SJCRH30 (cell line): ENCODE measurements around the gene SIK3. TPM values are rescaled to one million over a fixed set of nuclear protein-coding genes. Genes with fewer than 3 reads are reported as not detected.

Source experiments
- DNase-seq, 2 experiments: peaks; one replicate each; pipeline ENCODE4 v3.0.0-alpha.2; 2015 to 2020
- H3K27ac ChIP-seq: fragments of 250-450 bp; sonication (Bioruptor Pico); 2 replicates; pipeline ENCODE4 v1.5.1; 2020; ENCODE audit warnings: mild to moderate bottlenecking, moderate library complexity
- H3K27me3 ChIP-seq: fragments of 250-450 bp; sonication (Bioruptor Pico); 2 replicates; pipeline ENCODE4 v1.5.1; 2020; ENCODE audit warnings: mild to moderate bottlenecking, moderate library complexity
- H3K36me3 ChIP-seq: fragments of 250-450 bp; sonication (Bioruptor Pico); 2 replicates; pipeline ENCODE4 v1.5.1; 2020; ENCODE audit warnings: mild to moderate bottlenecking, moderate library complexity
- H3K4me1 ChIP-seq: fragments of 250-450 bp; sonication (Bioruptor Pico); 2 replicates; pipeline ENCODE4 v1.5.1; 2020; ENCODE audit warnings: mild to moderate bottlenecking, moderate library complexity
- H3K4me3 ChIP-seq: fragments of 250-450 bp; sonication (Bioruptor Pico); 2 replicates; pipeline ENCODE4 v1.5.1; 2020; ENCODE audit warnings: mild to moderate bottlenecking, moderate library complexity
- H3K9me3 ChIP-seq: fragments of 250-450 bp; sonication (Bioruptor Pico); replicated peaks from 2 replicates; pipeline ENCODE4 v1.5.1; 2020; ENCODE audit warnings: mild to moderate bottlenecking, moderate library complexity
- total RNA-seq: library from RNA; depleted of rRNA; stranded (reverse); fragments of >200 nt; shearing (Covaris generic); gene quantifications from 2 replicates; pipeline ENCODE4 v1.2.3, GENCODE V29; 2014

Gene SIK3
- total RNA-seq, 1 experiment from 2014 or later: 10.0 TPM

GRCh38 chr11:116861539-116861938, 236.7 kb downstream of the SIK3 start:
- H3K36me3 ChIP-seq: peaks cover 3% of the 10 kb centered on the region; the same call in 1 of the 2 replicates
- no peak overlapping the region for H3K4me3 ChIP-seq
- H3K27me3 ChIP-seq: no peaks in the 10 kb centered on the region
- H3K9me3 ChIP-seq: no peaks in the 10 kb centered on the region
- no peak for DNase-seq
- no peaks in the 10 kb centered on the region for H3K4me1 ChIP-seq
- no peak overlapping the region for H3K27ac ChIP-seq

GRCh38 chr11:116860303-116860702, 237.9 kb downstream of the SIK3 start:
- no peaks in the 10 kb centered on the region for H3K4me1 ChIP-seq

DNA sequence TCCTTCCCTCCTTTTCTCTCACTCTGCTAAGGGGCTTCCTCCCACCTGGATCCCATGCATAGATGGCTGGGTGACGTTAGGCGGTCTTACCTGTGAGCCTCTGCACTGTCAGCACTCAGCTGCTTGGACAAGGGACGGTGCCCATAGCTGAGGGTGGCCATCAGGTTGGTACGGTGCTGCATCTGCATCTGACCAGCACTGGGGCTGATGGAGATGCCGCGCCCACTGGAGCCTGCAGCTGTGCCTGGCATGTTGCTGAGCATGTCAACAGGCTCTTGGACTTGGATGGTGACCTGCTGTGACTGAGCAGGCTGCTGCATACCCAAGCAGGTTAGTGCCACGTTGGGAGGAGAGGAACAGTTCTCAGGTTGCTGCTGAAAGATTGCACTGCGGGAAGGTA, 239.1 kb downstream of the SIK3 start:
- Histone ChIP-seq H3K27ac (no peak overlapping the region), H3K4me3 (no peak overlapping the region), H3K4me1 (no peaks in the 10 kb centered on the region), H3K36me3 (peaks cover 3% of the 10 kb centered on the region; the same call in 1 of the 2 replicates), H3K9me3 (no peaks in the 10 kb centered on the region), H3K27me3 (no peaks in the 10 kb centered on the region)
- no peak for DNase-seq

More at GRCh38 chr11:116860303-116860702, 237.9 kb downstream of the SIK3 start:
- Histone ChIP-seq H3K27me3 (no peaks in the 10 kb centered on the region), H3K36me3 (peaks cover 3% of the 10 kb centered on the region; the same call in 1 of the 2 replicates), H3K9me3 (no peaks in the 10 kb centered on the region), H3K27ac (no peak overlapping the region), H3K4me3 (no peak overlapping the region)
- DNase-seq: no peak

- Histone ChIP-seq H3K9me3 (no peaks in the 10 kb centered on the region), H3K27ac (no peak overlapping the region), H3K27me3 (no peaks in the 10 kb centered on the region), H3K4me3 (no peak overlapping the region), H3K36me3 (peaks cover 3% of the 10 kb centered on the region; the same call in 1 of the 2 replicates), H3K4me1 (no peaks in the 10 kb centered on the region)
- DNase-seq: no peak
Measured at GRCh38 chr11:116857936-116858335, 240.3 kb downstream of the SIK3 start.

DNA sequence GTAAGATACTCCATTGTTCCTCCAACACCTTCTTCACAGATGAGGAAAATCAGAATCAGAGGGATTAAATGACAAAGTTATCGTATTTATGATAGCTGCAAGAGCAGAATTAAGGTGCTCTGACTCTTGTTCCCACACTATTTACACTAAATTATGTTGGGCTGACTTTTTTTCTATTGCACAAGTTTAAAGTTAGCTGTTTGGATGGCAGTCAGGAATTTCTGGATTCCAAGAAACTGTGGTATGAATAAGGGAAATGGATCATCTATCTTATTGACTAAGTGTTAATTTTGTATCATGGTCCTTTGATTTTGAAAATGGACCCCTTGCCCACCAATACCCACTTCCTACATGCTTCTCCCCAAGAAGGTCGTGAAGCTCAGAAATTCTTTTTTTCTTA, 240.9 kb downstream of the SIK3 start:
- Histone ChIP-seq H3K4me1 (no peaks in the 10 kb centered on the region), H3K9me3 (no peaks in the 10 kb centered on the region), H3K36me3 (peaks cover 3% of the 10 kb centered on the region; the same call in 1 of the 2 replicates), H3K27ac (no peak overlapping the region), H3K27me3 (no peaks in the 10 kb centered on the region), H3K4me3 (no peak overlapping the region)
- no peak for DNase-seq

DNA sequence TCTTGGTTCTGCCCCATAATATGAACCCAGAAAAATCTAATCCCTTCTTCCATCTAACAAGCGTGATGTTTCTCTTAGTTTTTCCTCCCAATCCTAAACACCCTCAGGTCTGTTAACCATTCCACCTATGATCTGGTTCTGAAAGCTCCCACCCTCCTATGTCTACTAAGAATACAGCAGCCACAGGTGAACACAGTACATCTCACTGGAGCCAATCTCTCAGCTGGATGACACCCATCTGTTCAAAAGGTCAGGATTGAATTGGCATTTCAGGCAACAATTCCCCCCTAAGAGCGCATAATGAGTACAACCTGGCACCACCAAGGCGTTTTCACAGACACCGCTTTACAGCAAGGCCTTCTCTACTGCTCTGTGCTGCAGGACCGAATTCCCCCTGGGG, 241.8 kb downstream of the SIK3 start:
- Histone ChIP-seq H3K27ac (no peak overlapping the region), H3K4me3 (no peak overlapping the region), H3K27me3 (no peaks in the 10 kb centered on the region), H3K4me1 (no peaks in the 10 kb centered on the region), H3K9me3 (no peaks in the 10 kb centered on the region), H3K36me3 (peaks cover 3% of the 10 kb centered on the region; the same call in 1 of the 2 replicates)
- no peak for DNase-seq

- Histone ChIP-seq H3K4me1 (no peaks in the 10 kb centered on the region), H3K27me3 (no peaks in the 10 kb centered on the region), H3K4me3 (no peak overlapping the region), H3K9me3 (no peaks in the 10 kb centered on the region), H3K36me3 (peaks cover 3% of the 10 kb centered on the region; the same call in 1 of the 2 replicates), H3K27ac (no peak overlapping the region)
- DNase-seq: no peak
Measured at GRCh38 chr11:116855413-116855812, 242.8 kb downstream of the SIK3 start.

GRCh38 chr11:116853461-116854073, 244.7 kb downstream of the SIK3 start:
- peak; percentile 35 to 53 for DNase-seq
- Histone ChIP-seq H3K27me3 (no peaks in the 10 kb centered on the region), H3K4me3 (no peak overlapping the region), H3K27ac (no peak overlapping the region), H3K36me3 (peaks cover 3% of the 10 kb centered on the region; the same call in 1 of the 2 replicates), H3K9me3 (no peaks in the 10 kb centered on the region), H3K4me1 (no peaks in the 10 kb centered on the region)

GRCh38 chr11:116852261-116853031, 245.8 kb downstream of the SIK3 start:
- Histone ChIP-seq H3K4me3 (no peak overlapping the region), H3K4me1 (no peaks in the 10 kb centered on the region), H3K27me3 (no peaks in the 10 kb centered on the region), H3K9me3 (no peaks in the 10 kb centered on the region), H3K36me3 (no peaks in the 10 kb centered on the region), H3K27ac (no peak overlapping the region)
- DNase-seq: no peak

DNA sequence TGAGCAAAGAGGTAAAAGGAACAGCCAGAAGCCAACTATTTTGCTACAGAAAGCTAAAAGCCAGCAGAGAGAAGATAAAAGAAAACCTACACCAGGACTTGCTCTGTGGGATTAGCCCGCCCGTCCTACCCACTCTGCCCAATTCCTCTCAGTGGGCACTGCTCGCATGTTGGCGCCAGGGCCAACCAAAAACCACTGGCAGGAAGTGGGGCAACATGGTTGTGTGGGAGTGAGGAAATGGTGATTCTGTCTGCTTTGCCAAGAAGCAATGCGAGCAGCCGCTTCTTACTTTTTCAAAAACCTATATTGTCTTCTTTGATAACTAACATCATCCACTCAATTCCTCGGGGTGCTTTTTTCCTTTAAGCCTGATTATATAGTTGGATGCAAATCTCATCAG, 246.6 kb downstream of the SIK3 start:
- Histone ChIP-seq H3K27ac (no peak overlapping the region), H3K36me3 (no peaks in the 10 kb centered on the region), H3K4me3 (no peak overlapping the region), H3K27me3 (no peaks in the 10 kb centered on the region), H3K9me3 (no peaks in the 10 kb centered on the region), H3K4me1 (no peaks in the 10 kb centered on the region)
- DNase-seq: no peak

DNA sequence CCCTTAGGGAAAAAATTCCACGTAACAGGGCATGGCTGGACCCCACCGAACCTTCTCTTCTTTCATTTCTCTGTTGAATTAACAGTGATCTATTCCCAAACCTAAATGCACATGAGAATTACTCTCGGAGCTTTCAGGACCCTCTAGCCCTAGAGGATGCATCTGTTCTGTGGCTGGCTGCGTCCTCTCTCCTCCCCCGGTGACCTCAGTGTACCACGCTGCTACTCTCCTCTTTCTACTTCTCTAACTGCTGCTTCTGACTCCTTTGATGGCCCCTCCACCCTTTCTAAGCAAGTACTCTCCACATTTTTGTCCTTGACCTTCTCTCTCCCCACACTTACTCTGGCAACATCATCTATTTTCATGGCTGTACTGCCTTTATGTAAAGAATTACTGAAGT, 248.7 kb downstream of the SIK3 start:
- Histone ChIP-seq H3K9me3 (no peaks in the 10 kb centered on the region), H3K4me1 (no peaks in the 10 kb centered on the region), H3K27me3 (no peaks in the 10 kb centered on the region), H3K4me3 (no peak overlapping the region), H3K27ac (no peak overlapping the region), H3K36me3 (no peaks in the 10 kb centered on the region)
- DNase-seq: no peak

GRCh38 chr11:116849060-116849459, 249.2 kb downstream of the SIK3 start:
- no peaks in the 10 kb centered on the region for H3K4me1 ChIP-seq
- no peaks in the 10 kb centered on the region for H3K36me3 ChIP-seq
- no peak for DNase-seq
- H3K9me3 ChIP-seq: no peaks in the 10 kb centered on the region
- H3K27ac ChIP-seq: no peak overlapping the region
- H3K4me3 ChIP-seq: no peak overlapping the region
- no peaks in the 10 kb centered on the region for H3K27me3 ChIP-seq

DNA sequence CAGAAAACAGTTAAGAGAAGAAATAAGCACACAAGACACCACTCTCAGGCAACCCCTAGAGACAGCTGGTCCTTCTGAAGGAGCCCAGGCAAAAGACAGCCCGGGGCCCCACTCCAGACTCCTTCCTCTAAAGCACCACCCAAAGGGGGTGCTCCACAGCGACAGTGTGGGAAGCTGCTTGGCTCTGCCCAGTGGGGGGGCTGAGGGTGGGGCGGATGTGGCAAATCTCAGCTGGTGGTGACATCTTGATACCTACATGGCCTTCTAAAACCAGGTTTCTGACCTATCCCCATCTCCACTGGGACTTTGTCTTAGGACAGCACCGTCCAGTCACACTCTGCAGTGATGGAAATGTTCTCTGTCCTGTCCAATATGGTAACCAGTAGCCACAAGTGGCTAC, 250.6 kb downstream of the SIK3 start:
- H3K4me3 ChIP-seq: no peak overlapping the region
- H3K36me3 ChIP-seq: no peaks in the 10 kb centered on the region
- H3K9me3 ChIP-seq: no peaks in the 10 kb centered on the region
- no peak for DNase-seq
- H3K27me3 ChIP-seq: no peaks in the 10 kb centered on the region
- no peak overlapping the region for H3K27ac ChIP-seq
- H3K4me1 ChIP-seq: no peaks in the 10 kb centered on the region

DNA sequence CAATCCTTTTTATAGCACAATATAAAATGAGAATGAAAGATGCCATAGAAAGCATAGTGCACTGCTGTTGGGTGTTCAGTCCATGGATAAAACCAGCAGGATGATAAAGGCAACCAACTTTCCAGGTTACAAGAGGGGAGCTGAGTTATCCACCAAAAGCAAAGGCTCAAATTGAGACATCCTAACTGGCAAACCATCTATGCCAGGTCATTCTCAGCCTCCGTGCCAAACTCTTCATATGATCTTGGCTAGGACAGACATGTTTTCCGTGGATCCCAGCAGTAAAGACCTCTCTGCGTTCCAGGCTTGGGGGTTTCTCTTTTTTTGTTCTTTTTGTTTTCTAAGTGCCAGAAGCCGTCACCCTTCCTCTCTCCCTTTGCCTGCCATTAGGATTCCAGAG, 253.5 kb downstream of the SIK3 start:
- Histone ChIP-seq H3K27me3 (no peaks in the 10 kb centered on the region), H3K4me1 (no peaks in the 10 kb centered on the region), H3K4me3 (no peak overlapping the region), H3K27ac (no peak overlapping the region), H3K9me3 (no peaks in the 10 kb centered on the region), H3K36me3 (no peaks in the 10 kb centered on the region)
- no peak for DNase-seq

GRCh38 chr11:116843661-116844060, 254.6 kb downstream of the SIK3 start:
- H3K36me3 ChIP-seq: no peaks in the 10 kb centered on the region
- no peak overlapping the region for H3K4me3 ChIP-seq
- no peak for DNase-seq

More at GRCh38 chr11:116843661-116844060, 254.6 kb downstream of the SIK3 start:
- no peaks in the 10 kb centered on the region for H3K4me1 ChIP-seq
- H3K9me3 ChIP-seq: no peaks in the 10 kb centered on the region
- no peaks in the 10 kb centered on the region for H3K27me3 ChIP-seq
- no peak overlapping the region for H3K27ac ChIP-seq
